ENCODE measurements around the gene RPS6KA5. TPM values are rescaled to one million over a fixed set of nuclear protein-coding genes. Genes with fewer than 3 reads are reported as not detected.

Gene RPS6KA5
- polyA plus RNA-seq, 1 experiment, result 0.22 TPM

DNA sequence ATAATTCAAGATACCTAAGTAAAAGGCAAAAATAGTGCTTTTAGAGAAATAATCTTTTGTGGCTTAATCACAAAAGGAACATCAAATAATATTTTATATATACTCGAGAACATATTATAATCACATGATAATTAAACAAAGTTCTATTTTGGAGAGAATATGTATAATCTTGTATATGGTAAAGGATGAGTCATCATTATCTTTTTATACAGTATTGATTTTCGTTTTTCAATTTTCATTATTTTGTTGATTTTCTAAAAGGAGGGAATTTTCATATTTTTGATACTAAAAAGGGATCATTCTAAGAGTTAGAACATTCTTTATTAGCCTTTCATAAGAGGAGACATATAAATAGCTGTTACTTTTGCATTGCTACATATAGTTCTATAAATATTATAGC, 166.9 kb downstream of the RPS6KA5 start:
- no peak for DNase-seq (ENCODE audit: low read depth)
- TF ChIP-seq CTCF (IDR thresholded peaks at IDR 0.05; ENCODE audit: insufficient read depth, low read depth, low read length), result no peak
- POLR2A ChIA-PET, result interaction anchor here (0.6 kb wide), 1 partner anchor 65 kb away, joined by 3 read pairs; no protein-coding TSS in a partner anchor
- no peaks in the 10 kb centered on the region for H3K36me3 ChIP-seq (ENCODE audit: control insufficient read depth, insufficient read depth, low read length)
- no peak overlapping the region for H3K4me3 ChIP-seq (ENCODE audit: low read depth, low read length)
- CTCF ChIA-PET, result interaction anchor here (0.6 kb wide), 1 partner anchor 134 kb away, joined by 3 read pairs; no protein-coding TSS in a partner anchor
- H3K27me3 ChIP-seq (ENCODE audit: control insufficient read depth, insufficient read depth, low read length), result no peaks in the 10 kb centered on the region

GRCh38 chr14:90892970-90893369, 167.5 kb downstream of the RPS6KA5 start:
- Histone ChIP-seq H3K27me3 (ENCODE audit: control insufficient read depth, insufficient read depth, low read length) (no peaks in the 10 kb centered on the region), H3K36me3 (ENCODE audit: control insufficient read depth, insufficient read depth, low read length) (no peaks in the 10 kb centered on the region), H3K4me3 (ENCODE audit: low read depth, low read length) (no peak overlapping the region)
- TF ChIP-seq CTCF (IDR thresholded peaks at IDR 0.05; ENCODE audit: insufficient read depth, low read depth, low read length), result no peak
- ChIA-PET POLR2A (interaction anchor here (0.6 kb wide), 1 partner anchor 65 kb away, joined by 3 read pairs; no protein-coding TSS in a partner anchor), CTCF (interaction anchor here (4.2 kb wide), 1 partner anchor 9 kb away, joined by 24 read pairs; no protein-coding TSS in a partner anchor)
- DNase-seq (ENCODE audit: low read depth), result no peak

DNA sequence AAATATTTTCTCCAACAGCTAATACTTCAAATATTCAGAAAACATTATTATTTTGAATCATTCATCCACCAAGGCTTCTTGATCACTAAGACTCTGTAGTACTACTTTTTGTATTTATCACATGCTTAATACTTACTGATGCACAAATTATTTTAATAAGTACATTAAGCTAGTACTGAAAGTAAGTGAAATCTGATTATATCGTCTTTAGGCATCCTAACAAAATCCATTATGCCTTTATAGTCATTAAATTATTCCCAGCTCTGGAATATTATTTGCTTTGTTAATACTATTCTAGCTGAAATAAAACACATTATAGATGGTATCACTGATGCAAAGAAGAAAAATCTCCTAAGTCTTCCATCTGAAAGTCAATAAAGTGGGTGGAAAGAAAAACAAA, 169.1 kb downstream of the RPS6KA5 start:
- DNase-seq (ENCODE audit: low read depth), result no peak
- TF ChIP-seq CTCF (IDR thresholded peaks at IDR 0.05; ENCODE audit: insufficient read depth, low read depth, low read length), result no peak
- H3K36me3 ChIP-seq (ENCODE audit: control insufficient read depth, insufficient read depth, low read length), result no peaks in the 10 kb centered on the region
- H3K4me3 ChIP-seq (ENCODE audit: low read depth, low read length), result no peak overlapping the region
- ChIA-PET POLR2A (no interaction called here), CTCF (interaction anchor here (0.5 to 4.2 kb wide), 3 partner anchors 11 to 282 kb away, joined by 3 to 24 read pairs (median 4); no protein-coding TSS in a partner anchor)
- no peaks in the 10 kb centered on the region for H3K27me3 ChIP-seq (ENCODE audit: control insufficient read depth, insufficient read depth, low read length)

DNA sequence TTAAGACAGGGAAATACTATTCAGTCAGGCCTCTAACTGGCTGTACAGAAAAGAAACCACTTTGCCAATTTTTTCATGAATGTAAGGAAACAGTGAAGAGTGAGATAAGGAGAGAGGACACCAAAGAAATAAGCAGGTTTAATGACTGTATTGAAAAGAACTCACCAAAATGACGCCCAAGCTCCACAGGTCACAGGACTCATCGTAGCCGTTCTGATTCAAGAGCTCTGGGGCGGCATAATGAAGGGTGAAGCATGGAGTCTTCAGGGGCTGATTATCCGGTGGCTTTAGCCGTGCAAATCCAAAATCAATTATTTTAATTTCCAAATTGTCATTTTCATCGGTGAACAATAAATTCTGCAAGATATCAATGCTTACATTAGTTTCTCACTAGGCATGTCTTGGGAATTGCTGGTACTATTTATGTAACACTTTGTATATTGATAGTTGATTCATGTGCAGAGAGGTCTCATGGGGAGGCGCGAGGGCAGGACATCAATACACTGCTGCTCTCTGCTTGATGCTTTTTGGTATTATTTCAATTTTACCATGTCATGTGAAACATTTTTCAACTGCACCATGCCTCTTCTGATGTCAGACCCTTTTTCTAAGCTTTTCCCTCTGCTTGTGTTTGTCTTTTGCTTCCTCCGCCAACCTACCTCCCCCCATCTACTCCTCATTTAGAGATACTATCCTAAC, 170.0 kb downstream of the RPS6KA5 start:
- H3K27me3 ChIP-seq (ENCODE audit: control insufficient read depth, insufficient read depth, low read length), result no peaks in the 10 kb centered on the region
- H3K4me3 ChIP-seq (ENCODE audit: low read depth, low read length), result no peak overlapping the region
- TF ChIP-seq CTCF (IDR thresholded peaks at IDR 0.05; ENCODE audit: insufficient read depth, low read depth, low read length), result no peak
- ChIA-PET CTCF (interaction anchor here (1.2 to 4.2 kb wide), 2 partner anchors 12 to 283 kb away, joined by 4 to 24 read pairs; no protein-coding TSS in a partner anchor), POLR2A (no interaction called here)
- DNase-seq (ENCODE audit: low read depth), result no peak
- no peaks in the 10 kb centered on the region for H3K36me3 ChIP-seq (ENCODE audit: control insufficient read depth, insufficient read depth, low read length)

GRCh38 chr14:90886297-90886815, 174.1 kb downstream of the RPS6KA5 start:
- H3K27me3 ChIP-seq (ENCODE audit: control insufficient read depth, insufficient read depth, low read length), result no peaks in the 10 kb centered on the region
- POLR2A ChIA-PET, result no interaction called here
- CTCF ChIA-PET, result interaction anchor here (2.0 kb wide), 1 partner anchor 16 kb away, joined by 8 read pairs; no protein-coding TSS in a partner anchor
- H3K4me3 ChIP-seq (ENCODE audit: low read depth, low read length), result no peak overlapping the region
- DNase-seq (ENCODE audit: low read depth), result no peak
- no peaks in the 10 kb centered on the region for H3K36me3 ChIP-seq (ENCODE audit: control insufficient read depth, insufficient read depth, low read length)
- TF ChIP-seq CTCF (IDR thresholded peaks at IDR 0.05; ENCODE audit: insufficient read depth, low read depth, low read length), result no peak
